Transverse colon (tissue), 4 donors: ENCODE results near the gene RANBP9.

Source experiments
- CTCF ChIP-seq, 5 experiments: fragments of 200-600 bp in 3 of 5; fragments of 450-650 bp in 2 of 5; sonication (generic) in 3 of 5; IDR thresholded peaks; 1 replicate in 2 of 5; 2 replicates in 3 of 5; pipeline ENCODE4 v1.5.1; 2016 to 2017; ENCODE audit warnings: antibody characterized with exemption in 5 of 5, inconsistent platforms in 3 of 5, mild to moderate bottlenecking in 2 of 5, moderate library complexity in 1 of 5
- EP300 ChIP-seq: sonication (generic); formaldehyde crosslinking; IDR thresholded peaks from one replicate; pipeline ENCODE4 v1.6.1; 2017; ENCODE audit warnings: antibody characterized with exemption, low read depth
- POLR2A ChIP-seq: fragments of 450-650 bp; IDR thresholded peaks from one replicate; pipeline ENCODE4 v1.6.1; 2016; ENCODE audit warnings: antibody characterized with exemption, mild to moderate bottlenecking, moderate library complexity
- POLR2AphosphoS5 ChIP-seq, 3 donors: sonication (generic); formaldehyde crosslinking; IDR thresholded peaks; one replicate each; pipeline ENCODE4 v1.6.1; 2016; ENCODE audit warnings: antibody characterized with exemption in 3 of 3

- TF ChIP-seq CTCF (IDR thresholded peaks at IDR 0.05) (no peak), POLR2AphosphoS5 (IDR thresholded peaks at IDR 0.05) (no peak), EP300 (no peak), POLR2A (no peak)
These were observed 38.7 kb downstream of the RANBP9 start for GRCh38 chr6:13672904-13673303.
